Esophagus muscularis mucosa (tissue), 4 donors: Measurements from ENCODE around the gene UFM1. TPM values are rescaled to one million over a fixed set of nuclear protein-coding genes. Genes with fewer than 3 reads are reported as not detected.

ENCODE experiments used
- DNase-seq: peaks from one replicate; pipeline ENCODE4 v3.0.0-alpha.2; 2017; ENCODE audit errors: extremely low spot score
- H3K27ac ChIP-seq, 4 donors: fragments of 200-600 bp; sonication (generic); replicated peaks in 1 of 4; 1 replicate in 3 of 4; 2 replicates in 1 of 4; pipeline ENCODE4 v1.5.1; 2016 to 2019; ENCODE audit warnings: mild to moderate bottlenecking in 1 of 4
- H3K27me3 ChIP-seq, 4 donors: fragments of 200-600 bp; sonication (generic); one replicate each; pipeline versions ENCODE4 v1.5.1 to v1.6.0; 2016 to 2019
- H3K36me3 ChIP-seq, 4 donors: fragments of 200-600 bp; sonication (generic); one replicate each; pipeline ENCODE4 v1.5.1; 2016 to 2019
- H3K4me1 ChIP-seq, 4 donors: fragments of 200-600 bp; sonication (generic); one replicate each; pipeline ENCODE4 v1.5.1; 2016 to 2019
- H3K4me3 ChIP-seq, 4 donors: fragments of 200-600 bp; sonication (generic); 1 replicate in 2 of 4; 2 replicates in 2 of 4; pipeline ENCODE4 v1.5.1; 2016 to 2019; ENCODE audit warnings: mild to moderate bottlenecking in 4 of 4, moderate library complexity in 1 of 4
- H3K9me3 ChIP-seq, 4 donors: fragments of 200-600 bp; sonication (generic); 1 replicate in 3 of 4; 2 replicates in 1 of 4; pipeline ENCODE4 v1.5.1; 2016 to 2019
- EP300 ChIP-seq: sonication (generic); formaldehyde crosslinking; IDR thresholded peaks from one replicate; pipeline ENCODE4 v1.6.1; 2017; ENCODE audit warnings: antibody characterized with exemption
- POLR2A ChIP-seq: fragments of 450-650 bp; IDR thresholded peaks from one replicate; pipeline ENCODE4 v1.6.1; 2017; ENCODE audit warnings: antibody characterized with exemption, moderate library complexity, mild to moderate bottlenecking, low read depth
- POLR2AphosphoS5 ChIP-seq, 2 donors: sonication (generic); formaldehyde crosslinking; IDR thresholded peaks; one replicate each; pipeline ENCODE4 v1.6.1; 2017; ENCODE audit warnings: antibody characterized with exemption in 2 of 2
- WGBS: methylation state at CpG from one replicate; pipeline ENCODE4 v1.1.5; 2018; 5-methylcytosine and 5-hydroxymethylcytosine counted together
- intact Hi-C: fragments of 100-400 bp; cut with DNase I; formaldehyde crosslinking; loops from one replicate; pipeline ENCODE4 v1.15.1; 2023
- total RNA-seq, 4 donors: library from RNA; depleted of rRNA; stranded (reverse); fragments of >200 nt; gene quantifications; one replicate each; pipeline versions ENCODE4 v1.1.0 to v1.2.1, GENCODE V29; 2016
- TF ChIP-seq, protein P1 (sequence below), 3 experiments: fragments of 200-600 bp in 2 of 3; fragments of 450-650 bp in 1 of 3; sonication (generic) in 2 of 3; IDR thresholded peaks; one replicate each; pipeline ENCODE4 v1.5.1; 2017 to 2019; ENCODE audit warnings: antibody characterized with exemption in 3 of 3, mild to moderate bottlenecking in 2 of 3, moderate library complexity in 1 of 3

The UFM1 gene
- total RNA-seq, 4 donors from 2014 or later: 36.2 to 51.0 (median 44.4) TPM

- TF ChIP-seq EP300 (no peak), POLR2AphosphoS5 (IDR thresholded peaks at IDR 0.05) (no peak), POLR2A (no peak)
- TF ChIP-seq, protein P1, sequence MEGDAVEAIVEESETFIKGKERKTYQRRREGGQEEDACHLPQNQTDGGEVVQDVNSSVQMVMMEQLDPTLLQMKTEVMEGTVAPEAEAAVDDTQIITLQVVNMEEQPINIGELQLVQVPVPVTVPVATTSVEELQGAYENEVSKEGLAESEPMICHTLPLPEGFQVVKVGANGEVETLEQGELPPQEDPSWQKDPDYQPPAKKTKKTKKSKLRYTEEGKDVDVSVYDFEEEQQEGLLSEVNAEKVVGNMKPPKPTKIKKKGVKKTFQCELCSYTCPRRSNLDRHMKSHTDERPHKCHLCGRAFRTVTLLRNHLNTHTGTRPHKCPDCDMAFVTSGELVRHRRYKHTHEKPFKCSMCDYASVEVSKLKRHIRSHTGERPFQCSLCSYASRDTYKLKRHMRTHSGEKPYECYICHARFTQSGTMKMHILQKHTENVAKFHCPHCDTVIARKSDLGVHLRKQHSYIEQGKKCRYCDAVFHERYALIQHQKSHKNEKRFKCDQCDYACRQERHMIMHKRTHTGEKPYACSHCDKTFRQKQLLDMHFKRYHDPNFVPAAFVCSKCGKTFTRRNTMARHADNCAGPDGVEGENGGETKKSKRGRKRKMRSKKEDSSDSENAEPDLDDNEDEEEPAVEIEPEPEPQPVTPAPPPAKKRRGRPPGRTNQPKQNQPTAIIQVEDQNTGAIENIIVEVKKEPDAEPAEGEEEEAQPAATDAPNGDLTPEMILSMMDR (IDR thresholded peaks at IDR 0.05): no peak
- Histone ChIP-seq H3K36me3 (no peaks in the 10 kb centered on the region), H3K4me1 (no peaks in the 10 kb centered on the region), H3K9me3 (no peaks in the 10 kb centered on the region), H3K4me3 (no peak overlapping the region), H3K27ac (no peak overlapping the region), H3K27me3 (no peaks in the 10 kb centered on the region)
- DNase-seq: no peak
- intact Hi-C loops: no loop called here
- WGBS: 82% methylated on average over 3 of the region's 3 CpGs
These were observed 45.8 kb downstream of the UFM1 start for GRCh38 chr13:38395497-38395788.

- WGBS: 62% methylated on average over 5 of the region's 5 CpGs
- intact Hi-C loops: no loop called here
- H3K27ac ChIP-seq: no peak overlapping the region
These were observed 49.3 kb downstream of the UFM1 start for GRCh38 chr13:38398711-38399493.

GRCh38 chr13:38399535-38399934 is 49.9 kb downstream of the UFM1 start:
- intact Hi-C loops: no loop called here
- H3K27ac ChIP-seq: no peak overlapping the region
- no peak overlapping the region for H3K4me3 ChIP-seq
- H3K4me1 ChIP-seq: no peaks in the 10 kb centered on the region
- H3K9me3 ChIP-seq: no peaks in the 10 kb centered on the region
- H3K36me3 ChIP-seq: no peaks in the 10 kb centered on the region
- TF ChIP-seq POLR2AphosphoS5 (IDR thresholded peaks at IDR 0.05): no peak
- TF ChIP-seq EP300: no peak
- TF ChIP-seq, protein P1 (IDR thresholded peaks at IDR 0.05): no peak
- no peak for TF ChIP-seq POLR2A
- no peak for DNase-seq
- 27% methylated on average over 2 of the region's 2 CpGs for WGBS
- H3K27me3 ChIP-seq: no peaks in the 10 kb centered on the region

More at GRCh38 chr13:38398711-38399493, 49.3 kb downstream of the UFM1 start:
- H3K4me3 ChIP-seq: no peak overlapping the region
- H3K27me3 ChIP-seq: no peaks in the 10 kb centered on the region
- DNase-seq: no peak
- no peaks in the 10 kb centered on the region for H3K9me3 ChIP-seq
- TF ChIP-seq, protein P1 (IDR thresholded peaks at IDR 0.05): no peak
- H3K4me1 ChIP-seq: no peaks in the 10 kb centered on the region
- no peaks in the 10 kb centered on the region for H3K36me3 ChIP-seq

- TF ChIP-seq POLR2AphosphoS5 (IDR thresholded peaks at IDR 0.05): no peak
- no peak for TF ChIP-seq EP300
- TF ChIP-seq, protein P1 (IDR thresholded peaks at IDR 0.05): no peak
- TF ChIP-seq POLR2A: no peak
- no peak overlapping the region for H3K27ac ChIP-seq
- no peaks in the 10 kb centered on the region for H3K27me3 ChIP-seq
- no peaks in the 10 kb centered on the region for H3K9me3 ChIP-seq
- H3K4me3 ChIP-seq: no peak overlapping the region
- intact Hi-C loops: no loop called here
- no peaks in the 10 kb centered on the region for H3K36me3 ChIP-seq
- H3K4me1 ChIP-seq: no peaks in the 10 kb centered on the region
- DNase-seq: no peak
These were observed 51.6 kb downstream of the UFM1 start for GRCh38 chr13:38401276-38401675.

DNA sequence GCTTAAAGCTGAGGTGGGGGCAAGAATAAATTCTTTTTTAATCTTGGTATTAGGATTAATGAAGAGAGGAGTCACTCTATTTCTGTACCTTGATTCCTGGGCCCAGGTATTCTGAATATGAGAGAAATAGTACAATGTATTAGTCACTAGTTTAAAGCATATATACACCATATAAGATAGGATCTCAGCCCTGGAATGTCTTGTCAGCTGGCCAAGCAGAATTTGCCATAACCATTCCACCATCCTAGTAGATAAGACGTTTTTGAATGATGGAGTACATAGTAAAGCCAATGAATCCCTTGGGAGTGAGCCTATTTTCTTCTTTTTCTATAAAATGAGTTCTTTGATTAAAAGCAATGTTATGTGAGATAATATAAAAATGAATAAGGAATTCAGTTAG is 55.6 kb downstream of the UFM1 start:
- no peak for TF ChIP-seq EP300
- TF ChIP-seq, protein P1 (IDR thresholded peaks at IDR 0.05): no peak
- intact Hi-C loops: no loop called here
- H3K27ac ChIP-seq: no peak overlapping the region
- H3K4me1 ChIP-seq: no peaks in the 10 kb centered on the region
- H3K9me3 ChIP-seq: no peaks in the 10 kb centered on the region
- H3K27me3 ChIP-seq: no peaks in the 10 kb centered on the region
- H3K36me3 ChIP-seq: no peaks in the 10 kb centered on the region
- WGBS: 47% methylated on average over 1 of the region's 1 CpG
- no peak overlapping the region for H3K4me3 ChIP-seq
- DNase-seq: no peak
